Heart right ventricle (tissue), 16 donors: Measurements from ENCODE around the gene ELAVL1. TPM values are rescaled to one million over a fixed set of nuclear protein-coding genes. Genes with fewer than 3 reads are reported as not detected.
A peak's percentile ranks its signal among the peaks of the same experiment; 100 is the strongest.

Experiments
- ATAC-seq, 8 donors: fragments of 200-7000 bp; cut with Tn5 transposase; one replicate each; pipeline ENCODE4 v1.9.1; 2020; ENCODE audit warnings: mild to moderate bottlenecking in 8 of 8, moderate library complexity in 8 of 8, moderate number of reproducible peaks in 1 of 8
- DNase-seq, 2 donors: peaks; one replicate each; pipeline ENCODE4 v3.0.0-alpha.2; 2020
- H3K27ac ChIP-seq, 10 donors: fragments of 200-600 bp; sonication (generic) in 2 of 10; one replicate each; pipeline versions ENCODE4 v1.5.0 to v1.8.0; 2020 to 2022; ENCODE audit warnings: mild to moderate bottlenecking in 3 of 10
- H3K27me3 ChIP-seq, 7 donors: fragments of 200-600 bp; one replicate each; pipeline ENCODE4 v1.8.0; 2021 to 2022; ENCODE audit warnings: mild to moderate bottlenecking in 2 of 7
- H3K36me3 ChIP-seq, 9 donors: fragments of 200-600 bp; sonication (generic) in 1 of 9; one replicate each; pipeline versions ENCODE4 v1.5.0 to v1.8.0; 2020 to 2022; ENCODE audit warnings: mild to moderate bottlenecking in 2 of 9
- H3K4me1 ChIP-seq, 9 donors: fragments of 200-600 bp; sonication (generic) in 1 of 9; one replicate each; pipeline versions ENCODE4 v1.5.0 to v1.8.0; 2020 to 2022; ENCODE audit warnings: mild to moderate bottlenecking in 4 of 9
- H3K4me3 ChIP-seq, 10 donors: fragments of 200-600 bp; sonication (generic) in 2 of 10; one replicate each; pipeline versions ENCODE4 v1.5.0 to v1.8.0; 2020 to 2022; ENCODE audit warnings: mild to moderate bottlenecking in 7 of 10, moderate library complexity in 2 of 10
- H3K9me3 ChIP-seq, 11 donors: fragments of 200-600 bp in 10 of 11; sonication (generic) in 2 of 11; one replicate each; pipeline versions ENCODE4 v1.5.0 to v1.8.0; 2013 to 2022; ENCODE audit warnings: mild to moderate bottlenecking in 2 of 11, control low read depth in 1 of 11, moderate library complexity in 1 of 11
- CTCF ChIP-seq, 9 donors: fragments of 200-600 bp; sonication (generic) in 2 of 9; IDR thresholded peaks; one replicate each; pipeline versions ENCODE4 v1.5.0 to v1.8.0; 2021 to 2022; ENCODE audit warnings: antibody characterized with exemption in 9 of 9, mild to moderate bottlenecking in 5 of 9, moderate library complexity in 1 of 9
- WGBS, 2 donors: extraction: QIAGEN DNeasy Blood & Tissue Kit; methylation state at CpG; one replicate each; pipeline ENCODE4 v1.1.7; 2013; ENCODE audit warnings: inconsistent platforms in 1 of 2; 5-methylcytosine and 5-hydroxymethylcytosine counted together
- intact Hi-C, 10 donors: fragments of 100-400 bp; cut with DNase I; formaldehyde crosslinking; loops; one replicate each; pipeline versions ENCODE4 v1.11.1 to v1.14.2; 2022
- polyA plus RNA-seq, 2 donors: library from polyadenylated mRNA; stranded (reverse); fragments of 200-250 nt; gene quantifications; one replicate each; pipeline ENCODE4 v1.2.3, GENCODE V29; 2013
- total RNA-seq, 10 donors: library from RNA; stranded (reverse); fragmentation: NEBNext Ultra II Directional in 3 of 10; extraction: Animal tissue kit (Norgen Biotek cat#: 25700) in 3 of 10; gene quantifications; one replicate each; pipeline versions ENCODE4 v1.2.1 to v1.2.4, GENCODE V29; 2021 to 2023
- donor health status: Arrhythmogenic right ventricular cardiomyopathy.
- donor health status: ischemic (EF 13 %, LVEDD 7.1; RV severe dilation, severe dysfunction).
- donor health status: healthy with polysubstance abuse.
- donor health status: DM: no; HTN: yes; CAD: no.
- donor health status: DM: no; HTN: no; CAD: no.
- donor health status: ischemic (EF 25% LVEDD 6.9; RV normal size, moderate dysfunction).
- donor health status: ischemic (EF 25% LVEDD 5.7; RV mildly dilated, moderate dysfunction).
- donor health status: healthy.
- donor health status: DM: yes; HTN: yes; CAD: no.
- donor health status: Ischemic cardiomyopathy.
- donor health status: ischemic (EF 35%, LVEDD 5.7; RV mildly dilated, moderate dysfunction).
- donor health status: nonischemic (EF 11% LVEDD 7.7; RV severe dilation, severe dysfunction).
- donor health status: DM: yes; HTN: yes; CAD: no.
- donor health status: PGD.
- donor health status: ischemic (EF 29% LVEDD 5.4; RV normal size, mild dysfunction).
- donor health status: nonischemic (EF 23%, LVEDD 6.1; RV moderate dilation, normal function).

ELAVL1 gene
- total and polyA plus RNA-seq, 12 donors, result 11.6 to 60.1 (median 54.4) TPM

GRCh38 chr19:7968796-7969554 lies 36.5 kb downstream of the ELAVL1 start:
- intact Hi-C loops, result loop anchor here in 2 of 10 donors (5.0 to 10.0 kb wide), 2 partner anchors 33 to 186 kb away; no protein-coding TSS in a partner anchor
- H3K4me1 ChIP-seq, result peaks cover 0 to 8% (median 0%) of the 10 kb centered on the region in 9 donors
- H3K9me3 ChIP-seq, result no peaks in the 10 kb centered on the region
- DNase-seq, result no peak
- no peak overlapping the region for H3K27ac ChIP-seq
- no peak overlapping the region for H3K4me3 ChIP-seq
- no peaks in the 10 kb centered on the region for H3K27me3 ChIP-seq
- H3K36me3 ChIP-seq, result peaks cover 0 to 100% (median 46%) of the 10 kb centered on the region in 9 donors
- peak in 2 of 8 donors; percentile 19 to 26 for ATAC-seq
- TF ChIP-seq CTCF (IDR thresholded peaks at IDR 0.05), result no peak
- WGBS, 2 donors, result 90 to 93% methylated on average over 20 of the region's 20 CpGs

GRCh38 chr19:7968008-7968795 lies 37.2 kb downstream of the ELAVL1 start:
- Histone ChIP-seq H3K4me1 (no peaks in the 10 kb centered on the region), H3K27ac (no peak overlapping the region), H3K36me3 (peaks cover 0 to 100% (median 42%) of the 10 kb centered on the region in 9 donors), H3K27me3 (no peaks in the 10 kb centered on the region), H3K4me3 (no peak overlapping the region), H3K9me3 (no peaks in the 10 kb centered on the region)
- intact Hi-C loops, result loop anchor here in 2 of 10 donors (5.0 to 10.0 kb wide), 2 partner anchors 34 to 187 kb away; no protein-coding TSS in a partner anchor
- ATAC-seq (peak in 1 of 8 donors; percentile 4), DNase-seq (no peak)
- 92 to 94% methylated on average over 15 of the region's 15 CpGs for WGBS, 2 donors
- no peak for TF ChIP-seq CTCF (IDR thresholded peaks at IDR 0.05)

GRCh38 chr19:7965921-7966665 lies 39.3 kb downstream of the ELAVL1 start:
- Histone ChIP-seq H3K27me3 (no peaks in the 10 kb centered on the region), H3K36me3 (peaks cover 0 to 100% (median 36%) of the 10 kb centered on the region in 9 donors), H3K27ac (no peak overlapping the region), H3K4me3 (no peak overlapping the region), H3K9me3 (no peaks in the 10 kb centered on the region), H3K4me1 (no peaks in the 10 kb centered on the region)
- 93% methylated on average over 12 of the region's 12 CpGs for WGBS, 2 donors
- TF ChIP-seq CTCF (IDR thresholded peaks at IDR 0.05), result no peak
- no peak for DNase-seq
- intact Hi-C loops, result loop anchor here in 2 of 10 donors (5.0 to 10.0 kb wide), 2 partner anchors 36 to 189 kb away; no protein-coding TSS in a partner anchor
- no peak for ATAC-seq
